HFFc6 (cell line): ENCODE measurements around the gene OPCML. TPM values are rescaled to one million over a fixed set of nuclear protein-coding genes. Genes with fewer than 3 reads are reported as not detected.

ENCODE experiments used
- DNase-seq: peaks from one replicate; pipeline ENCODE4 v3.0.0-alpha.2; 2018
- H3K27ac Mint-ChIP-seq: 2 replicates; pipeline ENCODE4 v1.8.0; 2020; ENCODE audit warnings: mild to moderate bottlenecking, mixed read lengths
- H3K27me3 Mint-ChIP-seq: 2 replicates; pipeline ENCODE4 v1.8.0; 2021; ENCODE audit warnings: mild to moderate bottlenecking, moderate library complexity, mixed read lengths; ENCODE audit not compliant: insufficient read depth
- H3K36me3 Mint-ChIP-seq: 2 replicates; pipeline ENCODE4 v1.8.0; 2021; ENCODE audit warnings: low read depth, mixed read lengths
- H3K4me1 Mint-ChIP-seq: 2 replicates; pipeline ENCODE4 v1.8.0; 2020; ENCODE audit warnings: low read depth, mixed read lengths
- H3K4me3 Mint-ChIP-seq: 2 replicates; pipeline ENCODE4 v1.8.0; 2020; ENCODE audit warnings: mild to moderate bottlenecking, moderate library complexity, mixed read lengths
- H3K9me3 Mint-ChIP-seq: 2 replicates; pipeline ENCODE4 v1.8.0; 2020; ENCODE audit warnings: mild to moderate bottlenecking, mixed read lengths
- CTCF ChIP-seq: fragments of 200-600 bp; sonication (generic); IDR thresholded peaks from 2 replicates; pipeline ENCODE4 v1.5.0; 2021; ENCODE audit warnings: antibody characterized with exemption, mild to moderate bottlenecking
- total RNA-seq, 6 experiments: library from RNA; stranded (reverse); fragmentation: NEBNext Ultra II Directional; extraction: Animal tissue kit (Norgen Biotek cat#: 25700); gene quantifications; 2 replicates in 1 of 6; 3 replicates in 5 of 6; pipeline ENCODE4 v1.2.3, GENCODE V29; 2021

Gene OPCML
- total RNA-seq, 6 experiments from 2014 or later, result 0.11 to 1.7 (median 0.33) TPM

DNA sequence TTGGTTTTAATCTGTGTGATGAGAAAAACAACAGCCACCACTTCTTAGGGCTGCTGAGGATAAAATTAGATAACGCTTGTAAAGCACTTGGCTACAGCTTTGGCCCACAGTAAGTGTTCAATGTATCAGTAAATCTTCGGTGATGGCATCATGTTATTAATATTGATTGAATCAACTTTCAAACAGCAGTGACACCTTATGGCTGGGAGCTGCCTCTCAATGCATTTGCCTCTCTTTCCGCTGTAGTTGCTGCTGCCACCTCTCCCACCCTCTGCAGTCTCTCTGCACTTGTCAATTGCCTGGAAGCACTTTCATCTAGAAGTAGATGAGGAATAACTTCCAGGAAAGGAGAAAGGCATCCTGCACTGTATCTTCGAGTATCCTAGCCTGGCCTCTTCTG is 491.1 kb downstream of the OPCML start:
- Mint-ChIP-seq H3K9me3 (no peaks in the 10 kb centered on the region; the same call in 1 of the 2 replicates), H3K27ac (no peak overlapping the region), H3K4me3 (no peak overlapping the region), H3K27me3 (peaks cover 26% of the 10 kb centered on the region; the same call in 1 of the 2 replicates), H3K4me1 (peaks cover 28% of the 10 kb centered on the region), H3K36me3 (no peaks in the 10 kb centered on the region)
- DNase-seq, result no peak
- no peak for TF ChIP-seq CTCF

- Mint-ChIP-seq H3K4me3 (peak overlapping the region; percentile 69), H3K4me1 (peaks cover 28% of the 10 kb centered on the region), H3K27me3 (peaks cover 18% of the 10 kb centered on the region; the same call in 1 of the 2 replicates), H3K27ac (no peak overlapping the region; the same call in 1 of the 2 replicates), H3K36me3 (no peaks in the 10 kb centered on the region), H3K9me3 (no peaks in the 10 kb centered on the region; the same call in 1 of the 2 replicates)
- TF ChIP-seq CTCF, result no peak
- peak; percentile 44 for DNase-seq
These were observed 491.9 kb downstream of the OPCML start for GRCh38 chr11:133040289-133040900.

DNA sequence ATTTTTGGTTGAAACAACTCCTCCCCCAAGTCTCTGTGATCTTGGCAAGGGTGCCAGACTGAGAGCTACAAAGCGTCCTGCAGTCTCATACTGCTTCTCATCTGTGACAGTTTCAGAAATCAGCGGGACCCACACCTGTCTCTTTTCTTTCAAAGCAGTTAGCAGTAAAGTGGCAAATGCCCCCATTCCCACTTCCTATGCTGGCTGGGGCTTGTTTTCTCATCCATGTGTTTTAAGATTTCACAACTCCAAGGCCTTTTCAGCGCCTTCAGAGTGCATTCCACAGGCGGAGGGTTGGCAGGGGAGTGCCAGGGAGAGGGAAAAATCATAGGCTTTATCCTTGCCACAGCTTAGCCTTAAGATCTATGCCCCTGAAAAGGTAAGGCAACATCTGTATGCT is 493.5 kb downstream of the OPCML start:
- peaks cover 8% of the 10 kb centered on the region; the same call in 1 of the 2 replicates for H3K27me3 Mint-ChIP-seq
- H3K9me3 Mint-ChIP-seq, result no peaks in the 10 kb centered on the region; the same call in 1 of the 2 replicates

GRCh38 chr11:133034929-133035328 is 497.4 kb downstream of the OPCML start:
- H3K27ac Mint-ChIP-seq, result no peak overlapping the region
- H3K4me1 Mint-ChIP-seq, result peaks cover 12% of the 10 kb centered on the region; the same call in 1 of the 2 replicates
- H3K4me3 Mint-ChIP-seq, result no peak overlapping the region
- H3K36me3 Mint-ChIP-seq, result no peaks in the 10 kb centered on the region
- DNase-seq, result no peak
- no peak for TF ChIP-seq CTCF
- no peaks in the 10 kb centered on the region for H3K9me3 Mint-ChIP-seq
- H3K27me3 Mint-ChIP-seq, result peaks cover 11% of the 10 kb centered on the region

More for the DNA sequence above, 493.5 kb downstream of the OPCML start:
- no peak for DNase-seq
- Mint-ChIP-seq H3K36me3 (no peaks in the 10 kb centered on the region), H3K4me3 (no peak overlapping the region), H3K27ac (no peak overlapping the region), H3K4me1 (peaks cover 28% of the 10 kb centered on the region)
- no peak for TF ChIP-seq CTCF

GRCh38 chr11:133029107-133029506 is 503.2 kb downstream of the OPCML start:
- Mint-ChIP-seq H3K9me3 (no peaks in the 10 kb centered on the region; the same call in 1 of the 2 replicates), H3K27ac (no peak overlapping the region), H3K27me3 (peaks cover 13% of the 10 kb centered on the region), H3K4me1 (no peaks in the 10 kb centered on the region), H3K36me3 (no peaks in the 10 kb centered on the region), H3K4me3 (no peak overlapping the region)
- no peak for DNase-seq
- no peak for TF ChIP-seq CTCF
